Activated naive CD4-positive, alpha-beta T cell treated with anti-CD3 and anti-CD28 coated beads, Interleukin-2, amount 50 U/mL, for 72 hours (primary cell): ENCODE results near the gene ADCY9. TPM values are rescaled to one million over a fixed set of nuclear protein-coding genes. Genes with fewer than 3 reads are reported as not detected.

ENCODE experiments used
- ATAC-seq, 2 donors: fragments of 150-1000 bp; cut with Tn5 transposase; 2 replicates each; pipeline ENCODE4 v1.10.0; 2021; ENCODE audit warnings: mild to moderate bottlenecking in 2 of 2, moderate library complexity in 2 of 2
- DNase-seq, 2 donors: peaks; one replicate each; pipeline ENCODE4 v3.0.0; 2021 to 2022; ENCODE audit warnings: low spot score in 2 of 2
- H3K27ac Mint-ChIP-seq, 2 donors: one replicate each; pipeline ENCODE4 v1.8.0; 2022; ENCODE audit warnings: mild to moderate bottlenecking in 2 of 2, mixed read lengths in 2 of 2
- H3K36me3 Mint-ChIP-seq, 2 donors: one replicate each; pipeline ENCODE4 v1.8.0; 2022; ENCODE audit warnings: mixed read lengths in 2 of 2
- H3K9me3 Mint-ChIP-seq, 2 donors: one replicate each; pipeline ENCODE4 v1.8.0; 2022; ENCODE audit warnings: mixed read lengths in 2 of 2
- total RNA-seq, 2 donors: library from RNA; stranded (reverse); gene quantifications; one replicate each; pipeline ENCODE4 v1.2.3, GENCODE V29; 2022

ADCY9 gene
- total RNA-seq, 2 donors from 2014 or later: 4.8 to 8.9 TPM

GRCh38 chr16:3922241-3922640 is 194.0 kb downstream of the ADCY9 start:
- ATAC-seq (no peak), DNase-seq (no peak)
- no peak overlapping the region for H3K27ac Mint-ChIP-seq
- peaks cover 11 to 12% of the 10 kb centered on the region in 2 donors for H3K36me3 Mint-ChIP-seq
- H3K9me3 Mint-ChIP-seq: peaks cover 10% of the 10 kb centered on the region in 2 donors

GRCh38 chr16:3920206-3920605 is 196.0 kb downstream of the ADCY9 start:
- no peak for DNase-seq
- H3K36me3 Mint-ChIP-seq: peaks cover 11 to 12% of the 10 kb centered on the region in 2 donors
- no peak overlapping the region for H3K27ac Mint-ChIP-seq
- H3K9me3 Mint-ChIP-seq: peaks cover 10% of the 10 kb centered on the region in 2 donors
- ATAC-seq: no peak

- H3K36me3 Mint-ChIP-seq: peaks cover 11 to 12% of the 10 kb centered on the region in 2 donors
- H3K27ac Mint-ChIP-seq: no peak overlapping the region
- peaks cover 10% of the 10 kb centered on the region in 2 donors for H3K9me3 Mint-ChIP-seq
- DNase-seq (no peak), ATAC-seq (no peak)
Measured at GRCh38 chr16:3919413-3919812, 196.8 kb downstream of the ADCY9 start.

GRCh38 chr16:3915426-3916260 is 200.6 kb downstream of the ADCY9 start:
- Mint-ChIP-seq H3K36me3 (peaks cover 11 to 12% of the 10 kb centered on the region in 2 donors), H3K9me3 (peaks cover 10% of the 10 kb centered on the region in 2 donors), H3K27ac (no peak overlapping the region)
- no peak for DNase-seq
- ATAC-seq: no peak

GRCh38 chr16:3912897-3913296 is 203.3 kb downstream of the ADCY9 start:
- Mint-ChIP-seq H3K36me3 (no peaks in the 10 kb centered on the region), H3K9me3 (no peaks in the 10 kb centered on the region), H3K27ac (no peak overlapping the region)
- no peak for DNase-seq
- no peak for ATAC-seq

Other genes with a start within 250 kb of the ADCY9 start
- gene CREBBP, start 235.7 kb downstream of the ADCY9 start, total RNA-seq: 10 to 100 TPM; 39.9 to 50.0 TPM
- gene SRL, start 125.6 kb upstream of the ADCY9 start, total RNA-seq: not detected
- gene TFAP4, start 156.6 kb upstream of the ADCY9 start, total RNA-seq: 10 to 100 TPM; 10.1 to 28.4 TPM
- gene GLIS2, start 199.6 kb upstream of the ADCY9 start, total RNA-seq: under 1 TPM; 0.16 to 0.80 TPM
- 10 to 100 TPM; 53.7 to 63.1 TPM for gene PAM16, start 234.9 kb upstream of the ADCY9 start, total RNA-seq